CD1c-positive myeloid dendritic cell (primary cell): ENCODE results near the gene SYT7.
A peak's percentile ranks its signal among the peaks of the same experiment; 100 is the strongest.

Source experiments
- DNase-seq: peaks from one replicate; pipeline ENCODE4 v3.0.0-alpha.2; 2016; ENCODE audit errors: extremely low spot score

SYT7 gene

DNA sequence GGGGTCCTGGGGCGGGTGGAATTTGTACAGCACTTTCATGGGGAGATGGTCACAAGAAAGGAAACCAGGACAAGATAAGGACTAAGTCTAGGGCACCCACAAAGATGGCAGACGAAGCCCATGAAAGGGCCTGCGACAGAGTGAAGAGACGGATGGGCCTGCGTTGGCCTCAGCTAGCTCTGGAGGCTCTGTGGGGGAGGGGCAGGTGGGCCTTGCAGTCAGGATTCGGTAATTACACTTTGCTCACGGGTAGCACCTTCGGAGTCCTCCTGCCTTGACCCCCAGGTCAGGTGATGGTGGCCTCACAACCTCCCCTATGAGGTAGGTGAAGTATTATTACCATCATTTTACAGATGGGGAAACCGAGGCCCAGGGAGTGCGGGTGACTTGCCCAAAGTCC lies 65.2 kb downstream of the SYT7 start:
- no peak for DNase-seq

DNA sequence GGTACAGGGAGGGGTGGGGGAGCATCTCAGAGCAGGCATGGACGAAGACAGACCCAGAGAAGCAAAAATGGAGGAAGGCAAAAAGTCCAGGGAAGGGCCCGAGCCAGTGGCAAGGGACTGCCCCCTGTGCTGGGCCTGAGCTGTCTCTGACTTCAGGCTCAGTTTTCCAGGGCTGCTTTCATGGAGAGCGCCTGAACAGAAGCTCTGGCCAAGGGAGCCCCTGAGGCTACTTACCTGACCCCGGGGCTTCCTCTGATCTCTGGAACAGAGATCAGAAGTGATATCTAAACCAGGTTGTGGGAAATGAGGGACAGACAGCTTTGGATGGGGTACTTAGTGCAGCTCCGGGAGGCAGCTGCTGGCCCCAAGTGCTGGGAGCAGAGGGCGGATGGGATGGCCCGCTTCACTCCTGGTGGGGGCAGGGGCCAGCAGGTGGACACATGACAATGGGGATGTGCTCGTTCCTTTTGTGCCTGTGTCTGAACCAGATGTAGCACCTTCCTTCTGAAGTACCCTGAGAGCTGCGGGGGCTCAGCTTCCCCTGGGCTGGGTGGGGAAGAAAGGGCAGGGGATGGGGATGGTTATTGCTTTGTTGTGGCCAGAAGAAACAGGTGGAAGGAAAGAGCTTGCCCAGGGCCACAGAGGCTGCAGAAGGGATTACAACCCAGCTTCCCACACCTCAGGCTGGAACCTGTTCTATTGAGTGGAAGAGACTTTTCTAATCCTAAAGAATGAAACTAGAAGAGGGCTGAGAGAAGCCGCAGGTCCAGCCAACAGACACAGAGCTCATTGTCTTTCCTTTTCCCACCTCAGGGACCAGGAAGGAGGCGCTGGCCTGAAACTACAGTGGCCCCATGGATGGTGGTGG lies 66.6 kb downstream of the SYT7 start:
- no peak for DNase-seq

DNA sequence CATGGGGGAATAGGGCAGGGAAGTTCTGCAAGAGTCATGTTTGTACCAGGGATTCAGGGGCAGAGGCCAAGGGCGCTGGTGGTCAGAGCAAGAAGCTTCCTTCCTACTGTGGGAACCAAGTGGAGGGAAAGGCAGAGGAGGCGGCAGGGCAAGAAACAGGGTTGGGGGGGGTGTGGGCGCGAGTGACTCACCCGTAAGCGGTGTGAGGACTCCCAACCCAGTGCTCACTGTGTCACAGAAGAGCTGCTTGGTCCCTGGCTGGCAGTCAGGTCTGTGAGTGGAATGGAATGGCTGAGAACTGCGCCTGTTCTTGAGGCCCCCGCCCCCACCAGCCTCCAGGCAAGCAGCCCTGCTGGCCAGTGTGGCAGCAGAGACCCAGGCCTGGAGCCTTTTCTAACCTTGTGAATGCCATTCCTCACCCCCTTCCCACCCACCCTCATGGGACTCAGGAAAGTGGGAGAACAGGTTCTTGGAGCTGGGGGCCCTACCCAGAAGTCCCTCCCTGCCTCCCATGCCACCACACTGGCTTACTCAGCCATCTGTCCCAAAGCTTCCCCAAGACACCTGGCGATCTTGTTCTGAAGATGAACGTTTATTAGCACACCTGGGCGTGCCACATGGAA lies 67.6 kb downstream of the SYT7 start:
- DNase-seq: no peak

DNA sequence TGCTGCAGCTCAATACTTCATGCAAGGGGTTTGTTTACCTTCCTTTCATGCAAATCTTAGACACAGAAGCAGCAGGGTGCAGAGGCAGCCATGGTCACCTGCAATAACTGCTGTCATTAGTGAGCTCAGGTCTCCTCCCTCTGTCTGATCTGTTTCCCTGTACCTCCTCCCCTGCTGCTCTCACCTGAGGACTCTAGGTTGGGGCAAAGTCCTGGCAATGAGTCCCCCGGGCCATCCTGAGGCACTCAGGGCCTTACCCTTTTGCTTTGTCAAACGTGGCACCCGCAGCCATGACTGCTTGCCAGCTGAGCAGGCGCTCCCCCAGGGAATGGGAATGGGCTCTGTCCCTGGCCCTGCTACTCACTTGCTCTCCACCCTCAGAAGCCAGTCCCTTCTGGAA lies 68.4 kb downstream of the SYT7 start:
- no peak for DNase-seq

DNA sequence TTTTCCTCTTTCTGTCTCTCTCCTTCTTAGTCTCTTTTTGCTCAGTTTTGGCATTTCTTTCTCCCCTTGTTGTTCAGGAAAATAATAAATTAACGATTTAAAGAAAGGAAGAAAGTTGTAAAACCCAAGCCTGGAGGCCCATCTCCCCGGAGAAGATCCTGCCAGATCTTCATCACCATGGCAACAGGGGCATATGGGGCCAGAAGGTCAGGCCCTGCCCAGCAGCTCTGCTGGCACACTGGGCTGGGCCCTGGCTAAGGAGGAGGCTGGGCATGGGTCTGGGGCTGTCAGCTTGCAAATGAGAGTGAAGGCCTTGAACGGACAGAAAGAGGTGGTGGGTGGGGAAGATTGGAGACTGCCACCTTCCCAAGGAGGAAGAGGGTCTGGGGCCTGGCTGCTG lies 69.5 kb downstream of the SYT7 start:
- no peak for DNase-seq

DNA sequence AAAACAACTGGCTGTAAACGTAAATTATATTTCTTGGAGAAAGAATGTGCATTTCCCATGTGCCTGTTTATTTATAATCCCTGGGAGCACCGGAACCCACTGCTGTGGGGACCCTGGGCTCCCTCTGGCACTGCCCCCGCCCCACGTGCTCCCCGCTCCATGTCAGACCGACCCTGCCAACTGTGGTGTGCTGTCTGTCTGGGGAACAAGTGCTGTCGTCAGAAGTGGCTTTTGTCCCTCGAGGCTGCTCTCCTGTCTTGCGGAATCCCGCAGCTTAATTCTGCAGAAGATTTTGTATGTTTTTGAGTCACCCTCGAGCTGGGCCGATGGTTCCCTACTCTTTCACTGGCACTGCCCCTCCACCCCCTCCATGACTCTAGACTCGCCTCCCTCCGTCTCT lies 69.9 kb downstream of the SYT7 start:
- no peak for DNase-seq

DNA sequence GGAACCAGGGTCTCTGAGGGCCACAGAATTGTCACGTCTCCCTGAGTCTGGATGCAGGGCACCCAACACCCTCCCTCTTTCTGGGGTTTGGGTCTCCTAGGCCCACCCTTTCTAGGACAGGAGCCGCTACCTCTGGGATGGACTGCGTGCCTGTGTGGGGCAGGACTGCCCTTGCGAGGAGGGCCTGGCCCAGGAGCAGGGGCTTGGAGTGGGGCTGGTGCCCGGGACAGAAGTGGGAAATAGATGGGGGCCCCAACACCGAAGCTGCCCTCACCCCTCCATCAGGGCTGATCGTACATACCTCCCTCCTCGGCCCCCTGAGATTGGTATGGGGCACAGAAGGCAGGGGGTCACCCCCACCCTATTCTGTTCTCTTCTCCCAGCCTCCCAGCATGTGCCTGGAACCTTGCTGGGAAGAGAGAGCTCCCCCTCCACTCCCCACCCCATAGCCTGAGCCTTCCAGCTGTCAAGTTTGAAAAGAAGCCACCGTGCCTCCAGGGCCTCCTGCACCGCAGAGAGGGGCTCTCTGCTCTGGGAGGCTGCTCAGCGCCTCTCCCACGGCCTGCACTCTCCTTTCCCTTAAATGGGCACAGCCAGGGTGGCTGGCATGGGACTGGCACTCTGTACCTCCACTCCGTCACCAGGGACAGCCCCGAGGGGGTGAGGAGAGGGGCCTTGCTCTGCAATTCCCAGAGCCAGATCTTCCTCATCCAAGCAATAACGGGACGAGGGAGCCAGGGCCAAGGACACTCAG lies 70.5 kb downstream of the SYT7 start:
- DNase-seq: no peak

DNA sequence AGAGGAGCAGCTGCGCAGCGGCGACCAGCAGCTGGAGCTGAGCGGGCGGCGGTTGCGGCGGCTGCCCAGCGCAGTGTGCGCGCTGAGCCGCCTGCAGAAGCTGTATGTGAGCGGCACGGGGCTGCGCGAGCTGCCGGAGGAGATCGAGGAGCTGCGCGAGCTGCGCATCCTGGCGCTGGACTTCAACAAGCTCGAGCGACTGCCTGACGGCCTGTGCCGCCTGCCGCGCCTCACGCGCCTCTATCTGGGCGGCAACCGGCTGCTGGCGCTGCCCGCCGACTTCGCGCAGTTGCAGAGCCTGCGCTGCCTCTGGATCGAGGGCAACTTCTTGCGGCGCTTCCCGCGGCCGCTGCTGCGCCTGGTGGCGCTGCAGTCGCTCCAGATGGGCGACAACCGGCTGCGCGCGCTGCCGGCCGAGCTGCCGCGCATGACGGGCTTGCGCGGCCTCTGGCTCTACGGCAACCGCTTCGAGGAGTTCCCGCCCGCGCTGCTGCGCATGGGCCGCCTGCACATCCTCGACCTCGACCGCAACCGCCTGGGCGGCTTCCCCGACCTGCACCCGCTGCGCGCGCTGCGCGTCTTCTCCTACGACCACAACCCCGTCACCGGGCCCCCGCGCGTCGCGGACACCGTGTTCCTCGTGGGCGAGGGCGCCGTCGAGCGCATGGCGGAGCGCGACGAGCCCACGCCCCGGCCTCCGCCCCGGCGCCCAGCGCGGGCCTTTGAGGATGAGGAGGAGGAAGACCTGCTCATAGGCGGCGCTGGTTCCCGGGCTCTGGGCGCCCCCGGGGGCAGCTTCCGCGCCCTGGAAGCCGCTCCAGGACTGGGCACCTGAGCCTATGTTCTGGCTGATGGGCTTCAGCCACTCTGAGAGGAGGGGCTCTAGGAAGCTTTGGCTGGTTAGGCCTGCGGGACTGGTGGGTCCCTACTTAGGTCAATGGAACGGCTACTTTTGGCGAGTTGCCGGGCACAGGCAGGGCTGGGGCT lies 71.5 kb downstream of the SYT7 start:
- peak; percentile 89 for DNase-seq

DNA sequence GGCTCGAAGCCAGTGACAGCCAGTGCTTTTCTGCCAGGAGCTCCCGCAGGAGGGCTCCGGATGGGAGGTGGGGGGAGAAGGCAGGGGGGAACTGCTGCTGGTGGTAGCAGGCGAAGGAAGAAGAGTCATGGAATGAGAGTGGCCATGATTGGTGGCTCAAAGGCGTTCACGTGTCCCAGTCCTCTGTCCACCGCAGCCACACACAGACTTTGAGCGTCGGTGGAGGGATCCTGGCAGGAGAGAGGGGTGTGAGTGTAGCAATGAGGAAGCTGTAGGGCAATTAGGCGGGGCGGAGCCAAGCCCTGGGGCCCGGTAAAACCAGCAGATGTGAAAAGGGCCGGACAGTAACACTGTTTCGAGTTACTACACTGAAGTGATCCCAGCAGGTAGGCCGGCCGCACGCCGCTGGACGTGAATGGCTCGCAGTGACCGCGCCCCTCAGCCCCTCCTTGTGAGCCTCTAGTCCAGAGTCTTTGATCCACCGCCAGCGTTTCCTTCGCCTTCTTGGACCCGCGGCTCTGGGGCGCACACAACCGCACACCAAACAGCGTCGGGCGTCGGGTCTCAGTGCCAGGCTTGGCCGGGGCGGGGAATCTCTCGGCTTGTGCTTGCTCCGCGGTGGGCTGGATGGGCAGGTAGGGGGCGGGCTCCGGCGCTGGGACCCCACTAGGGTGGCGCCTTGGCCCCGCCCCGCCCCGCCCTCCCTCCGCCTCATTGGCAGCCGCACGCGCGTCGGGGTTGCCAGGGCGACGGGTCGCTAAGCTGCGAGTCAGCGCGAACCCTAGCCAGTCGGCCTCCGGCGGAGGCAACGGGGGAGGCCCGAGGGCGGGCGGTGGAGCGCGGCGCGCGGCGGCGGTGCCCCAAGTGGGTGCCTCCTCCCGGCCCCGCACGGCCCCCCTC lies 72.7 kb downstream of the SYT7 start, which contains the start of gene LRRC10B:
LRRC10B (plus strand) TSS at position 788 of the 900 bp plus-strand sequence. CDS start 250 bp downstream, outside the sequence.
- DNase-seq: peak; percentile 62

DNA sequence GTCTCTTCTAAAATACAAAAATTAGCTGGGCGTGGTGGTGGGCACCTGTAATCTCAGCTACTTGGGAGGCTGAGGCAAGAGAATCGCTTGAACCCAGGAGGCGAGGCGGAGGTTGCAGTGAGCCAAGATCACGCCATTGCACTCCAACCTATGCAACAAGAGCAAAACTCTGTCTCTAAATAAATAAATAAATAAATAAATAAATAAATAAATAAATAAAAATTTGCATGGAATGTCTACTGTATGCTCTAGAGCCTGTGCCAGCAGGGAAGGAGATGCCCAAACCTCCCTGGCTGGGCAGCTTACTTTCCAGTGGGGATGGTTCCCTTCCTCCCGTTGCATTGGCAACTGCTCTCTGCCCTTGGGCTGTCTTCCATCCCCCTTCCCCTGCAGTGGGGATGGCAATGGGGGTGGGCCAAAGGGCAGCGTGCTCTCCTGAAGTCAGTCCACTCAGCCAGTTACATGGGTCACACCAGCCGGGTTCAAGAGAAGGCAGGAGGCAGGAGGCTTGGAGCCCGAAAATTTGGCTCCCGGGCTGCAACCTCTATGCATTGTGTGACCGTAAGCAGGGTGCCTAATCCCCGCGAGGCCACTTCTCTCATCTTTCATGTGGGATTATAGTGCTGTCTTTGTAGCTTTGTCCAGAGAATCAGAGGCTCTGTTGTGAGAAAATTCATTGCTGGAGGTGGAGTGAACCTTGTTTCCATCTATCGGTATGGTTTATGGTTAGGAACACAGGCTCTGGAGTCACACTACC lies 73.7 kb downstream of the SYT7 start:
- DNase-seq: no peak

DNA sequence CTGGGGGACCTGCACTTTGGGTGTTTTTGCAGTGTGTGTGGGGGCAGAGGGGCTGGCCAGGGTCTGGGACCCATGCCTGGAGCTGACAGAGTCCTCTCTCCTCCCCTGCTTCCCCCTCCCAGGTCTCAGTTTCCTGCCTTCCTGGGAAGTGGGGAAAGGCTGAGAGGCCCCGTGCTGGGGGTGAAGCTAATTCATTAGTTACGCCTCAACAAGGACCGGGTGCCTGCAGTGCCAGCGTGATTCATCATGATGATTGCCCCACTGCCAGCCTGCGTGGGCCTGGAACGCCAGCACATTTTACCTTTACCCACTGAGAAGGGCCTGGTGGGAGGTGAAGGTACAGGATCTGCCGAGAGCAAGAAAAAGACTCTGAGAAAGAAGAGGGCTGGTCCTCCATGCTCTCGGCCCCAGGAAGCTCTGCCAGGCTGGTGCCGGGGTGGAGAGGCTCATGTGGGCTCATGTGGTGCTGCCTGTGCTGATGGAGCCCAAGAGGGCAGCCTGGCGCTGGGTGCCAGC lies 75.2 kb downstream of the SYT7 start:
- DNase-seq: no peak

DNA sequence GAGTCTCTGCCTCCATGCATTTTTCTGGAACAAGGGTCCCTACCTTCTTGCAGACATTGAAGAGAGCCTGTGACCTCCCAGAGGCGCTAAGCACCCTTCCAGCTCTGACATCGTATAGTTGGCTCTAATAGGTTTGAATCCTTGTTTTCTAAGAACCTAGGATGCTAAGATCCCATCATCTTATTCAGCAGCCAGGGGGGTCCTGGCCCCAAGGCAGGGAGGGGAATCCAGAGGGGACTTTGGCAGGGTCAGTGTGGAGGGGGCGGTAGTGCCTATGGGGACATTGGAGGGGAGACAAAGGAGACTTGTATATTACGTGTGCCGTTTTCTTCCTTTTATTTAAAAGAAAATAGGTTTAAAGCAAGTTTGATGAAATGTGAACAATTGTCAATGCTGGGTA lies 75.8 kb downstream of the SYT7 start:
- DNase-seq: no peak

DNA sequence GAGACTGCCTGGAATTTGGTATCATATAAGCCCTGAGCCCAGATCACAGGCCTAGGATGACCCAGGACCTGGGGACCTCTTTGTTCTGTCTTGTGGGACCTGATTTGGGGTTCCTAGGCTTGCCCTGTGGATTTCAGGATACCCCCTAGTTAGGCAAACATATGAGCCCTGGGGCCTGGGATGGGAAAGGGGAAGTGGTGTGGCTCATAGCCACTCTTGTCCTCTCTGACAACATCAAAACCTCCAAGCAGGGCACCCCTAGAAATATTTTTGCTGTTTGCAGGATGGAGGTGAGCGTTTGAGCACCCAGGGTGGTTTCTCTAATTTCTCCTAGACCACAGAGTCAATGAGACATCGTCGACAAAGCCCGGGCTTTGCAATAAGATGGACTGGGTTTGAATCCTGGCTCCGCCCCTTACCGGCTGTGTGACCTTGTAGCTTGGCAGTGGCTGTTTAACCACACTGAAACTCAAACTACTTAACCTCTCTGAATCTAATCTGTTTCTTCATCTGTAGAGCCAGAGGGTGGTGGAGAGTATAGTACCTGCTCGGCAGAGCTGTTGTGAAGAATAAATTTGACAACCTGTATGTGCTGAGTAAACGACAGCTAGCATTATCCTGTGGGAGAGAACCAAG lies 77.6 kb downstream of the SYT7 start:
- no peak for DNase-seq

DNA sequence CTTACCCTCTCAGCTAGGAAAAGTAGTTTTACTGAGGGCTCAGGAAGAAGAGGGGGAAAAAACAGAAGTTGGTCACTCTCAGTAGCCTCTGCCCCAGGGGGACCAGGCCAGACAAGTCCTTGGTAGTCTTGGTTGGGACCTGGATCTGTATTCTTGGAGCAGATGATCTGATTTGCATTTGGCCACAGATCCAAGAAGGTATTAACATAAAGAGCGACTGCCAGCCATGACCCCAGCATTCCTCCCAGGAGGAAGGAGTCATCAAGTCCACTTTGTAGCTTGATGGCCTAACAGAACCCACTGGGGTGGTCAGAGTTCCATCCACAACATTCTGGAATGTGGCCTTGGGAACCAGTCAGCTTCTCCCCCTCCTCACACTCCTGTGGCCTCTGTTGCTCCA lies 78.4 kb downstream of the SYT7 start:
- DNase-seq: no peak

DNA sequence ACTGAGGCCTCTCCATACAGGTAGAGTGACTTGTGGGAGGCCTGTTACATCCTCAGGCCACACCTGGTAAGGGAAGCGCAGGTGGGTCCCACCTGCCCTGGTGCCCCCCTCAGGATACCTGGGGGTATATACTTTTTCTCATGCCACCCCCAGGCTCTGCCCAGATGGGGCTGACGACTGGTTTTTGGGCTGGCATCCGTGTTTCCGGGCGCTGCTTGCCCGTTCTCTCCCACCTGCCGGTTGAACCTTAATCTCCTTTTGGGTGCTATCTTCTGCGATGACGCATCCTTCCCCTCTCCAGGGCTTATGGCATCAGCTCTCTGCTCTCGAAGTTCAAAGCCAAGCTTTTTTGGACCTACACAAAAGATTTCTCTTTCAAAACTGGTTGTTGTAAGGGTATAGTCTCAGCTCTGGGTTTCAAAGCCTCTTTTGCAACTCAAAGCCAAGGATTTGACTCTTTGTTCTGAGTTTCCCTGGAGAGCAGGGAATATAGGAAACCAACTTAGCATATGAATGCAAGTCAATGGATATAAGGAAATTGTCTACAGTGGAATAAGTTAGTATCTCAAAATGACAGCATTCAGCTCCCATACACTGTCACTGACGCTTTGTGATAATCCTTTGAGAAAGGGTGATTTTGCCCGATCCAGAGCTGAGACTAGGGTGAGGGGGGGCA lies 80.9 kb downstream of the SYT7 start:
- no peak for DNase-seq

DNA sequence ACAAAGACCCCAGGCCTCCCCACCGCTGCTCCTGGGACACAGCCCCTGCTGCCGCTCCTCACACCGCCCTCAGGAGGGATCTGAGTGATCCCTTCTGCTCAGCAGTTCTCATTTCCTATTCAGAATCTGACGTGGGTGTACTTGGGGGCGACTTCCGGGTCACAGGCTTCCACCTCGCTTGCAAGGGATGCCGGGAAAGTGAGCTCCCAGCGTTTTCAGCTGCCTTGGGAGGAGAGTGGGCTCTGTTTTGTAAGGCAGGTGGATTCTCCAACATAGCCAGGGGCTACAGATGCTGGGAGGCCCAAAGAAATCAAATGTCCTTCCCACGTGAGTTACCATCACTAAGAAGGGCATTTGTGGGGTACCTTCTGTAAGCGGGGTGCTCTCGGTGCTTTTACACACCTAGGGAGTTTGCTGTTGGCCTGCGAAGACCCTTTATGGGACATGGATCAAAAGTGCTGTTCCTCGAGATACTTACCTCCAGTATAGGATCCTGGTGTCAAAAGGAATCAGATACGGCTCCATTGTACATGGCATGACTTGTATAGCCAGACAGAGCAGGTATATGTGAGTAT lies 82.0 kb downstream of the SYT7 start:
- peak; percentile 21 for DNase-seq

DNA sequence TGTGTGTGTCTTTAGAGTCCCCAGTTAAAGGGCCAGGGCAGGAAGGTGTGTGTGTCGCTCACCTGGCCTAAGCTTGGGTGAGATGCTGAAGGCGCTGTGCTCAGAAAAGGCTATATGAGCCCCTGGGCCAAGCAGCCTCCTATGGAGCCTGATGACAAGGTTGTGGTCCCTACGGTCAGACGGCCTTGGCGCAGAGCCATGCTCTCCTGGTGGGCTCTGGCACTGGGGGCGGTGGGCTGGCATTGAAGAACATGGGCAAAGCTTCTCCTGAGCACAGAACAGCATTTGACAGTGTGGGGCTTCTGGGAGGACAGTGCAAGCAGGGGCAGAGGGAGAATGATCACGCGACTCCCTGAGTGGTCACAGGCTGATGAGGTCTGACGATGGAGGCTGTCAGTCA lies 83.0 kb downstream of the SYT7 start:
- no peak for DNase-seq

DNA sequence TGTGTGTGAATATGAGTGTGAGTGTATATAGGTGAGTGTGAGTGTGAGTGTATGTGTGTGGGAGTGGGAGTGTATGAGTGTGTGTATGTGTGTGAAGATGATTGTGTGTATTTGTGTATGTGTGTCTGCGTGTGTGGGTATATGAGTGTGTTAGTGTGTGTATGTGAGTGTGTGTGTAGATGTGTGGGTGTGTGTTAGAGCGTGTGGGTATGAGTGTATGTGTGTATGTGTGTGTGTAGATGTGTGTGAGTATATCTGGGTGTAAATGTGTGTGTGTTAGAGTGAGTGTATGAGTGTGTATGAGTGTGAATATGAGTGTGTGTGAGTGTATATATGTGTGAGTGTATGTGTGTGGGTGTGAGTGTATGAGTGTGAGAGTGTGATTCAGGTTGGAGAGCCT lies 83.4 kb downstream of the SYT7 start:
- DNase-seq: no peak
